Lower leg skin (tissue), 3 donors: ENCODE measurements around the gene PKP2.

Experiments used
- CTCF ChIP-seq, 3 donors: fragments of 450-650 bp; IDR thresholded peaks; one replicate each; pipeline ENCODE4 v1.5.1; 2016; ENCODE audit warnings: antibody characterized with exemption in 3 of 3, mild to moderate bottlenecking in 3 of 3, moderate library complexity in 2 of 3
- POLR2A ChIP-seq, 2 donors: fragments of 450-650 bp; IDR thresholded peaks; one replicate each; pipeline ENCODE4 v1.6.1; 2016 to 2017; ENCODE audit warnings: antibody characterized with exemption in 2 of 2, mild to moderate bottlenecking in 1 of 2, moderate library complexity in 1 of 2

DNA sequence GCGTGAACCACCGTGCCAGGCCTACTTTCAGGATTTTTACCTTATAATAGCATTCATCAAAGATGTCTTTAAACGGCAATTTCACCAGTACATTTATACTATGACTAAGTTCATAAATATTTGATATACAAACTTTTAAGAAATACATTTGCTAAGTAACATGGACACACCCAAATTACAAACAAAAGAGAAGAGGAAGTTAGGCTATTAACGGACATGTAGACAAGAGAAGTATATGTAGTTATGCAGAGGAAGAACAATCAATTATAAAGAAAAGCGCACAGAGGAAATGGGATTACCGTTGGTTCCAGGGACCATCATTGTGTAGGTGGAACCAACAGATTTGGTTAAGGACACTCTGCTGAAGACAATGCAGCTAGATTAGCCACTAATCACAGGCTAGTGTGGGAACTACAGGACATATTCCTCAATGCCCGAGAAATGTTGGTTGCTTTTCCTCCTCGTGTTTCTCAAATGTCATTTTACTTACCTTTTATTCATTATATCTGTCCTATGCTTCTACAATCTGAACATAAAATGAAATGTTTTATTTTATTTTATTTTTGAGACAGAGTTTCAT, 24.0 kb upstream of the PKP2 start:
- TF ChIP-seq POLR2A (IDR thresholded peaks at IDR 0.05) (no peak), CTCF (IDR thresholded peaks at IDR 0.05) (no peak)
